IMR-90 (cell line): Measurements from ENCODE around the gene ATP5ME. TPM values are rescaled to one million over a fixed set of nuclear protein-coding genes. Genes with fewer than 3 reads are reported as not detected.

Source experiments
- ATAC-seq: fragments of 200-7000 bp; cut with Tn5 transposase; 2 replicates; pipeline ENCODE4 v1.9.1; 2020; ENCODE audit warnings: low read depth, mild to moderate bottlenecking, moderate library complexity
- BruUV-seq: library from RNA; stranded (reverse); fragments of 400-500 nt; replicated peaks from 2 replicates; lab custom pipeline; 2021; lab: Mats Ljungman, UMichigan
- CTCF ChIA-PET: fragments of 300-600 bp; formaldehyde crosslinking; extraction: SDS; loops from one replicate; lab custom pipeline; 2021; ENCODE audit warnings: antibody characterized with exemption; lab: Yijun Ruan, JAX
- POLR2A ChIA-PET: fragments of 300-600 bp; sonication (Branson Sonifier 250); formaldehyde crosslinking; loops from one replicate; lab custom pipeline; 2022; ENCODE audit warnings: antibody characterized with exemption; ENCODE audit not compliant: unreplicated experiment; lab: Charles Lee
- DNase-seq: peaks from one replicate; pipeline ENCODE4 v3.0.0; 2013
- H2AFZ ChIP-seq: replicated peaks from 2 replicates; pipeline ENCODE3; 2013; ENCODE audit warnings: low read length, mild to moderate bottlenecking; ENCODE audit not compliant: poor library complexity
- H2AK5ac ChIP-seq: 2 replicates; pipeline ENCODE4 v1.6.1; 2013; ENCODE audit warnings: low read depth, low read length, inconsistent platforms
- H2AK9ac ChIP-seq: replicated peaks from 2 replicates; pipeline ENCODE3; 2013; ENCODE audit warnings: mild to moderate bottlenecking, low read depth, low read length, moderate library complexity; ENCODE audit not compliant: poor library complexity
- H2BK120ac ChIP-seq: 2 replicates; pipeline ENCODE4 v1.6.1; 2013; ENCODE audit warnings: low read depth, low read length, inconsistent platforms
- H2BK15ac ChIP-seq: 3 replicates; pipeline ENCODE4 v1.6.1; 2013; ENCODE audit warnings: low read depth, low read length, inconsistent platforms
- H2BK20ac ChIP-seq: 2 replicates; pipeline ENCODE4 v1.6.1; 2013; ENCODE audit warnings: low read depth, mild to moderate bottlenecking, inconsistent platforms, low read length, moderate library complexity
- H2BK5ac ChIP-seq: 2 replicates; pipeline ENCODE4 v1.6.1; 2013; ENCODE audit warnings: mild to moderate bottlenecking, low read depth, low read length, inconsistent platforms; ENCODE audit not compliant: poor library complexity, severe bottlenecking
- H3K14ac ChIP-seq: replicated peaks from 2 replicates; pipeline ENCODE4 v1.6.1; 2013; ENCODE audit warnings: low read depth, low read length, inconsistent platforms
- H3K18ac ChIP-seq: 2 replicates; pipeline ENCODE4 v1.6.1; 2013; ENCODE audit warnings: low read depth, low read length, control low read depth
- H3K23ac ChIP-seq: 2 replicates; pipeline ENCODE4 v1.6.1; 2013; ENCODE audit warnings: low read depth, low read length, inconsistent platforms
- H3K27ac ChIP-seq: 2 replicates; pipeline ENCODE4 v1.5.1; 2013; ENCODE audit warnings: mild to moderate bottlenecking, control low read depth, low read length; ENCODE audit not compliant: insufficient read depth
- H3K27me3 ChIP-seq: 2 replicates; pipeline ENCODE4 v1.6.1; 2013; ENCODE audit warnings: low read length; ENCODE audit not compliant: control insufficient read depth, insufficient read depth
- H3K36me3 ChIP-seq: 2 replicates; pipeline ENCODE4 v1.6.1; 2013; ENCODE audit warnings: low read length, mixed read lengths; ENCODE audit not compliant: control insufficient read depth, insufficient read depth
- H3K4ac ChIP-seq: 2 replicates; pipeline ENCODE4 v1.6.1; 2013; ENCODE audit warnings: low read depth, low read length, inconsistent platforms
- H3K4me1 ChIP-seq: 2 replicates; pipeline ENCODE4 v1.6.1; 2013; ENCODE audit warnings: low read length, mixed read lengths; ENCODE audit not compliant: control insufficient read depth, insufficient read depth
- H3K4me2 ChIP-seq: 2 replicates; pipeline ENCODE4 v1.6.1; 2013; ENCODE audit warnings: low read depth, mild to moderate bottlenecking, control low read depth, low read length, moderate library complexity
- H3K4me3 ChIP-seq: 2 replicates; pipeline ENCODE4 v1.5.1; 2013; ENCODE audit warnings: low read depth, mild to moderate bottlenecking, control low read depth, low read length, moderate library complexity; ENCODE audit not compliant: insufficient read depth
- H3K56ac ChIP-seq: 2 replicates; pipeline ENCODE4 v1.6.1; 2013; ENCODE audit warnings: low read length, inconsistent platforms; ENCODE audit not compliant: insufficient read depth; ENCODE audit errors: extremely low read depth
- H3K79me1 ChIP-seq, 2 experiments: 2 replicates each; pipeline ENCODE4 v1.6.1; 2013; ENCODE audit warnings: low read length in 2 of 2, inconsistent platforms in 1 of 2, low read depth in 1 of 2
- H3K9ac ChIP-seq: 2 replicates; pipeline ENCODE4 v1.6.1; 2013; ENCODE audit warnings: low read depth, low read length, control low read depth
- H3K9me1 ChIP-seq: 2 replicates; pipeline ENCODE4 v1.6.1; 2013; ENCODE audit warnings: low read length, inconsistent platforms; ENCODE audit not compliant: insufficient read depth
- H3K9me3 ChIP-seq: 2 replicates; pipeline ENCODE4 v1.6.1; 2013; ENCODE audit warnings: low read length; ENCODE audit not compliant: control insufficient read depth, insufficient read depth
- H4K20me1 ChIP-seq: 2 replicates; pipeline ENCODE4 v1.6.1; 2013; ENCODE audit warnings: low read length, inconsistent platforms; ENCODE audit not compliant: insufficient read depth
- H4K5ac ChIP-seq: 2 replicates; pipeline ENCODE4 v1.6.1; 2013; ENCODE audit warnings: mild to moderate bottlenecking, low read depth, low read length, control low read depth
- H4K8ac ChIP-seq, 2 experiments: 2 replicates each; pipeline ENCODE4 v1.6.1; 2013; ENCODE audit warnings: low read depth in 2 of 2, low read length in 2 of 2, control low read depth in 1 of 2, inconsistent platforms in 1 of 2
- H4K91ac ChIP-seq: 2 replicates; pipeline ENCODE4 v1.6.1; 2013; ENCODE audit warnings: low read depth, low read length, inconsistent platforms; ENCODE audit not compliant: insufficient read depth
- BHLHE40 ChIP-seq: fragments of 150-350 bp; IDR thresholded peaks from 2 replicates; pipeline ENCODE4 v1.6.1; 2016; ENCODE audit warnings: mild to moderate bottlenecking, low read depth, low read length
- CEBPB ChIP-seq: IDR thresholded peaks from 2 replicates; pipeline ENCODE4 v1.6.1; 2012; ENCODE audit warnings: low read depth, low read length, improper control_type of control experiment
- CHD1 ChIP-seq: IDR thresholded peaks from 2 replicates; pipeline ENCODE4 v1.6.1; 2012; ENCODE audit warnings: low read depth, low read length, improper control_type of control experiment
- CTCF ChIP-seq: conservative IDR thresholded peaks from 2 replicates; pipeline ENCODE4 v1.5.1; 2012; ENCODE audit warnings: mild to moderate bottlenecking, low read depth, low read length, improper control_type of control experiment
- ELK1 ChIP-seq: fragments of 150-350 bp; IDR thresholded peaks from 2 replicates; pipeline ENCODE4 v1.6.1; 2016; ENCODE audit warnings: low read depth, mild to moderate bottlenecking, low read length, moderate library complexity, borderline replicate concordance
- MAFK ChIP-seq: IDR thresholded peaks from 2 replicates; pipeline ENCODE4 v1.6.1; 2012; ENCODE audit warnings: low read depth, low read length, improper control_type of control experiment
- MAZ ChIP-seq: IDR thresholded peaks from 2 replicates; pipeline ENCODE4 v1.6.1; 2012; ENCODE audit warnings: low read depth, mild to moderate bottlenecking, low read length, improper control_type of control experiment, moderate library complexity, borderline replicate concordance
- MXI1 ChIP-seq: IDR thresholded peaks from 2 replicates; pipeline ENCODE4 v1.6.1; 2012; ENCODE audit warnings: low read depth, mild to moderate bottlenecking, low read length, moderate library complexity, borderline replicate concordance
- NFE2L2 ChIP-seq: fragments of 150-350 bp; IDR thresholded peaks from 2 replicates; pipeline ENCODE4 v1.6.1; 2016; ENCODE audit warnings: low read depth, mild to moderate bottlenecking, low read length
- POLR2A ChIP-seq: IDR thresholded peaks from 2 replicates; pipeline ENCODE4 v1.6.1; 2012; ENCODE audit warnings: mild to moderate bottlenecking, low read depth, low read length
- RCOR1 ChIP-seq: IDR thresholded peaks from 2 replicates; pipeline ENCODE4 v1.6.1; 2012; ENCODE audit warnings: mild to moderate bottlenecking, low read length, improper control_type of control experiment; ENCODE audit not compliant: insufficient replicate concordance
- RFX5 ChIP-seq: IDR thresholded peaks from 2 replicates; pipeline ENCODE4 v1.8.0; 2012; ENCODE audit warnings: low read depth, mild to moderate bottlenecking, low read length, moderate library complexity
- SMC3 ChIP-seq: fragments of 150-350 bp; IDR thresholded peaks from 2 replicates; pipeline ENCODE4 v1.6.1; 2016; ENCODE audit warnings: low read depth, mild to moderate bottlenecking, antibody characterized with exemption, low read length, moderate library complexity
- USF2 ChIP-seq: fragments of 150-350 bp; IDR thresholded peaks from 2 replicates; pipeline ENCODE4 v1.6.1; 2017; ENCODE audit warnings: mild to moderate bottlenecking, antibody characterized with exemption, low read length, low read depth
- WGBS, 2 experiments: methylation state at CpG; one replicate each; pipeline versions ENCODE4 v1.1.5 to v1.1.7; 2013; ENCODE audit warnings: missing lambda C conversion rate in 2 of 2; ENCODE audit not compliant: insufficient read length in 1 of 2; ENCODE audit errors: extremely low coverage in 2 of 2; 5-methylcytosine and 5-hydroxymethylcytosine counted together
- dilution Hi-C: fragments of 300-500 bp; cut with HindIII; formaldehyde crosslinking; loops from one replicate; pipeline ENCODE4 v1.14.3; 2018; ENCODE audit warnings: low sequenced_read_pairs; ENCODE audit not compliant: unreplicated experiment
- in situ Hi-C: fragments of 300-500 bp; cut with MboI; formaldehyde crosslinking; loops from 3 replicates; pipeline ENCODE4 v1.14.3; 2019; ENCODE audit warnings: low sequenced_read_pairs, inconsistent platforms, mixed read lengths
- intact Hi-C: fragments of 100-400 bp; cut with micrococcal nuclease; formaldehyde crosslinking; loops from 2 replicates; pipeline ENCODE4 v1.10.0; 2022
- polyA plus RNA-seq, 3 experiments: library from polyadenylated mRNA; depleted of rRNA; stranded (reverse); fragments of >200 nt; gene quantifications; 2 replicates each; pipeline ENCODE4 v1.2.3, GENCODE V29; 2012; ENCODE audit warnings: low replicate concordance in 1 of 3
- total RNA-seq: library from RNA; depleted of rRNA; stranded (reverse); fragments of >200 nt; gene quantifications from 2 replicates; pipeline ENCODE4 v1.2.3, GENCODE V29; 2012

ATP5ME gene
- total and polyA plus RNA-seq, 2 of the 4 experiments (the other 2 are of a cell fraction) = 39.3 to 603 TPM

- DNase-seq (no peak), ATAC-seq (no peak)
- Histone ChIP-seq H3K9me3 (peaks cover 13% of the 10 kb centered on the region), H3K56ac (no peak overlapping the region), H3K18ac (no peak overlapping the region), H3K4me2 (no peak overlapping the region), H3K79me1 (no peaks in the 10 kb centered on the region), H2BK5ac (no peak overlapping the region), H3K14ac (no peak overlapping the region), H4K91ac (no peak overlapping the region), H3K36me3 (no peaks in the 10 kb centered on the region), H2AFZ (no peak overlapping the region), H4K5ac (no peak overlapping the region), H4K8ac (no peak overlapping the region), H2BK120ac (no peak overlapping the region), H2BK20ac (no peak overlapping the region), H2AK5ac (no peak overlapping the region), H4K20me1 (no peaks in the 10 kb centered on the region), H3K4ac (no peak overlapping the region), H3K23ac (no peak overlapping the region), H2AK9ac (no peak overlapping the region), H3K9ac (no peak overlapping the region), H3K27me3 (peaks cover 11% of the 10 kb centered on the region; the same call in 1 of the 2 replicates), H3K9me1 (no peaks in the 10 kb centered on the region), H2BK15ac (no peak overlapping the region), H3K27ac (no peak overlapping the region), H3K4me3 (no peak overlapping the region), H3K4me1 (no peaks in the 10 kb centered on the region)
- POLR2A ChIA-PET = no interaction called here
- in situ Hi-C loops = no loop called here
- dilution Hi-C loops = no loop called here
- no TSS peak for BruUV-seq
- 94% methylated on average over 7 of the region's 17 CpGs; no CpG with 5 or more reads in 1 of the 2 experiments for WGBS, 2 experiments
- TF ChIP-seq CTCF = no peak
- no peak for TF ChIP-seq CHD1
- TF ChIP-seq SMC3 = no peak
- no peak for TF ChIP-seq USF2
- TF ChIP-seq NFE2L2 = no peak
- TF ChIP-seq CEBPB = no peak
- TF ChIP-seq BHLHE40 = no peak
- no peak for TF ChIP-seq ELK1
- TF ChIP-seq MAZ = no peak
- TF ChIP-seq RCOR1 = no peak
- TF ChIP-seq RFX5 = no peak
- no peak for TF ChIP-seq MAFK
- no peak for TF ChIP-seq MXI1
- no peak for TF ChIP-seq POLR2A
- CTCF ChIA-PET = no interaction called here
- intact Hi-C loops = no loop called here
Observed at GRCh38 chr4:654503-654845, 19.6 kb downstream of the ATP5ME start.
